HG03103 (cell line): Measurements from ENCODE around the gene CST2.
A peak's percentile ranks its signal among the peaks of the same experiment; 100 is the strongest.
"Not testable (repeated sequence)": the region's sequence is repeated elsewhere in the genome, so short reads cannot be mapped to it uniquely, and the experiment has no call there.

Experiments
- ATAC-seq: cut with Tn5 transposase; IDR thresholded peaks from one replicate; pipeline ENCODE4 v1.9.1; 2021; ENCODE audit warnings: low read depth; ENCODE audit not compliant: unreplicated experiment

CST2 gene

GRCh38 chr20:23811559-23811958 lies 15.0 kb downstream of the CST2 start:
- ATAC-seq = not testable (repeated sequence)

GRCh38 chr20:23810349-23810748 lies 16.2 kb downstream of the CST2 start:
- not testable (repeated sequence) for ATAC-seq

- no peak for ATAC-seq
Observed at GRCh38 chr20:23800865-23801264, 25.7 kb downstream of the CST2 start.

GRCh38 chr20:23799216-23799847 lies 27.2 kb downstream of the CST2 start:
- peak; percentile 68 for ATAC-seq

- no peak for ATAC-seq
Observed at GRCh38 chr20:23795526-23795925, 31.0 kb downstream of the CST2 start.

- ATAC-seq = no peak
Observed at GRCh38 chr20:23794841-23795240, 31.7 kb downstream of the CST2 start.

GRCh38 chr20:23794065-23794464 lies 32.5 kb downstream of the CST2 start:
- no peak for ATAC-seq

GRCh38 chr20:23783447-23783846 lies 43.1 kb downstream of the CST2 start:
- no peak for ATAC-seq

- ATAC-seq = no peak
Observed at GRCh38 chr20:23782366-23782983, 44.1 kb downstream of the CST2 start.

GRCh38 chr20:23778676-23779075 lies 47.9 kb downstream of the CST2 start:
- not testable (repeated sequence) for ATAC-seq

GRCh38 chr20:23777380-23777779 lies 49.1 kb downstream of the CST2 start:
- ATAC-seq = not testable (repeated sequence)

GRCh38 chr20:23776067-23776771 lies 50.3 kb downstream of the CST2 start:
- no peak for ATAC-seq

- no peak for ATAC-seq
Observed at GRCh38 chr20:23774081-23774480, 52.4 kb downstream of the CST2 start.
